GM12864 (cell line): ENCODE data around the gene ARHGEF33.
A peak's percentile ranks its signal among the peaks of the same experiment; 100 is the strongest.

ENCODE experiments used
- DNase-seq: peaks from one replicate; pipeline ENCODE4 v3.0.0-alpha.2; 2011; ENCODE audit warnings: low read depth
- H3K4me3 ChIP-seq: 2 replicates; pipeline ENCODE4 v1.5.1; 2011; ENCODE audit warnings: mild to moderate bottlenecking, low read depth, low read length, control low read depth
- TF ChIP-seq, protein P1 (sequence below): IDR thresholded peaks from 2 replicates; pipeline ENCODE4 v1.5.1; 2011; ENCODE audit warnings: low read depth, mild to moderate bottlenecking, moderate library complexity, low read length, control low read depth, inconsistent platforms; ENCODE audit errors: missing control alignments

ARHGEF33 gene

DNA sequence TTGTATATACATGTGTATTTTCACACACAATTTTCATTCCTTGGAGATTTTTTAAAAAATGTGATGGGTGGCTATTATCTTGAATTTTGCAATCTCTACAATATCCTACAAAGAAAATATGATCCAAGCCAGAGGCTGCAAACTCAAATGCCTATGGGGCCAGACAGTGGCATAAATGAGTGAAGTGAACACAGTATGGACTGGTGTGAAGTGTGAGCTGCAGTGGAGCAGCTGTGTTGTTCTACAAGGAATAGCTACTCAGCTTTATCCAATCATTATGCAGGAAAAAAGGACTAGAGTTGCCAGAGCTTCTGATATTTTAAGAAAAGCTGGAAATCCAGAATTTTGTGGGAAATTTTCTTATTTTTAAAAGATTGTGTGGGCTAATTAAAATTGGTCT is 62.1 kb downstream of the ARHGEF33 start:
- TF ChIP-seq, protein P1, sequence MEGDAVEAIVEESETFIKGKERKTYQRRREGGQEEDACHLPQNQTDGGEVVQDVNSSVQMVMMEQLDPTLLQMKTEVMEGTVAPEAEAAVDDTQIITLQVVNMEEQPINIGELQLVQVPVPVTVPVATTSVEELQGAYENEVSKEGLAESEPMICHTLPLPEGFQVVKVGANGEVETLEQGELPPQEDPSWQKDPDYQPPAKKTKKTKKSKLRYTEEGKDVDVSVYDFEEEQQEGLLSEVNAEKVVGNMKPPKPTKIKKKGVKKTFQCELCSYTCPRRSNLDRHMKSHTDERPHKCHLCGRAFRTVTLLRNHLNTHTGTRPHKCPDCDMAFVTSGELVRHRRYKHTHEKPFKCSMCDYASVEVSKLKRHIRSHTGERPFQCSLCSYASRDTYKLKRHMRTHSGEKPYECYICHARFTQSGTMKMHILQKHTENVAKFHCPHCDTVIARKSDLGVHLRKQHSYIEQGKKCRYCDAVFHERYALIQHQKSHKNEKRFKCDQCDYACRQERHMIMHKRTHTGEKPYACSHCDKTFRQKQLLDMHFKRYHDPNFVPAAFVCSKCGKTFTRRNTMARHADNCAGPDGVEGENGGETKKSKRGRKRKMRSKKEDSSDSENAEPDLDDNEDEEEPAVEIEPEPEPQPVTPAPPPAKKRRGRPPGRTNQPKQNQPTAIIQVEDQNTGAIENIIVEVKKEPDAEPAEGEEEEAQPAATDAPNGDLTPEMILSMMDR = no peak
- H3K4me3 ChIP-seq = no peak overlapping the region
- no peak for DNase-seq

- TF ChIP-seq, protein P1 = no peak
- H3K4me3 ChIP-seq = no peak overlapping the region
- DNase-seq = no peak
These were observed 68.3 kb downstream of the ARHGEF33 start for GRCh38 chr2:38957972-38958371.

GRCh38 chr2:38959466-38959865 is 69.8 kb downstream of the ARHGEF33 start:
- no peak overlapping the region for H3K4me3 ChIP-seq
- TF ChIP-seq, protein P1 = no peak
- no peak for DNase-seq

DNA sequence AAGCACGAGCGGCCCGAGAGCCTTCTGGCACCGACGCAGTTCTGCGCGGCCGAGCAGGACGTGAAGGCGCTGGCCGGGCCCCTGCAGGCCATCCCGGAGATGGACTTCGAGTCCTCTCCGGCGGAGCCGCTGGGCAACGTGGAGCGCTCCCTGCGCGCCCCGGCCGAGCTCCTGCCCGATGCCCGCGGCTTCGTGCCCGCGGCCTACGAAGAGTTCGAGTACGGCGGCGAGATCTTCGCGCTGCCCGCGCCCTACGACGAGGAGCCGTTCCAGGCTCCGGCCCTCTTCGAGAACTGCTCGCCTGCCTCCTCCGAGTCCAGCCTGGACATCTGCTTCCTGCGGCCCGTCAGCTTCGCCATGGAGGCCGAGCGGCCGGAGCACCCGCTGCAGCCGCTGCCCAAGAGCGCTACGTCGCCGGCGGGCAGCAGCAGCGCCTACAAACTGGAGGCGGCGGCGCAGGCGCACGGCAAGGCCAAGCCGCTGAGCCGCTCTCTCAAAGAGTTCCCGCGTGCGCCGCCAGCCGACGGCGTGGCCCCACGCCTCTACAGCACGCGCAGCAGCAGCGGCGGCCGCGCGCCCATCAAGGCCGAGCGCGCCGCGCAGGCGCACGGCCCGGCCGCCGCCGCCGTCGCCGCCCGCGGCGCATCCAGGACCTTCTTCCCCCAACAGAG is 70.4 kb downstream of the ARHGEF33 start:
- DNase-seq = no peak
- TF ChIP-seq, protein P1 = no peak
- peak overlapping the region; percentile 16; the same call in 1 of the 2 replicates for H3K4me3 ChIP-seq

GRCh38 chr2:38960609-38961320 is 71.1 kb downstream of the ARHGEF33 start:
- H3K4me3 ChIP-seq = no peak overlapping the region
- DNase-seq = no peak
- TF ChIP-seq, protein P1 = no peak

GRCh38 chr2:38966006-38966405 is 76.3 kb downstream of the ARHGEF33 start:
- H3K4me3 ChIP-seq = no peak overlapping the region
- no peak for DNase-seq
- TF ChIP-seq, protein P1 = no peak

DNA sequence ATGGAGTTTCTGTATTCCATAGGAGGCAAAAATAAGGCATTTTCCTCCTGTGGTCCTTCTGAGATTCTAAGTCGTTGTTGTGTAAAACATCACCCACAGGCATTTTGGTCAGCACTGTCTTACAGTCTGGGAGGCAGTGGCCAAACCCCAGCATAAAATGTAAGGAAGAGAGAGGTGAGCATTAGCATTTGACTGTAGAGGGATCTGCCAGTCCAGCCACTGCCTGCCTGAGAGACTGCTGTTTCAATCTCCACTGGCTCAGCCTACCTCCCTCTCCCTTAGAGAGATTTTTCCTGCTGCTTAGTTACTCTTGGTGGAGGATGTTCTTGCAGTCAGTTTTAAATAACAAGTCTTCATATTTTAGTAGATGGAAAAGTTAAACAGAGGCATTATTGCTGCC is 77.0 kb downstream of the ARHGEF33 start:
- DNase-seq = no peak
- TF ChIP-seq, protein P1 = no peak
- H3K4me3 ChIP-seq = no peak overlapping the region
